Left ventricle myocardium inferior (tissue), 1 donor: ENCODE data around the gene NUDT1. TPM values are rescaled to one million over a fixed set of nuclear protein-coding genes. Genes with fewer than 3 reads are reported as not detected.

Source experiments
- DNase-seq: peaks from one replicate; pipeline ENCODE4 v3.0.0-alpha.2; 2020
- H3K27ac ChIP-seq: fragments of 200-600 bp; replicated peaks from 2 replicates; pipeline ENCODE4 v1.8.0; 2021
- H3K27me3 ChIP-seq: fragments of 200-600 bp; 2 replicates; pipeline ENCODE4 v1.8.0; 2021; ENCODE audit warnings: low read depth
- H3K36me3 ChIP-seq: fragments of 200-600 bp; 2 replicates; pipeline ENCODE4 v1.8.0; 2021
- H3K4me1 ChIP-seq: fragments of 200-600 bp; 2 replicates; pipeline ENCODE4 v1.8.0; 2021
- H3K4me3 ChIP-seq: fragments of 200-600 bp; 2 replicates; pipeline ENCODE4 v1.8.0; 2021; ENCODE audit warnings: mild to moderate bottlenecking, moderate library complexity
- H3K9me3 ChIP-seq: fragments of 200-600 bp; replicated peaks from 2 replicates; pipeline ENCODE4 v1.8.0; 2021
- CTCF ChIP-seq: fragments of 200-600 bp; IDR thresholded peaks from 2 replicates; pipeline ENCODE4 v1.8.0; 2021; ENCODE audit warnings: antibody characterized with exemption, mild to moderate bottlenecking, borderline replicate concordance
- intact Hi-C: fragments of 100-400 bp; cut with micrococcal nuclease; formaldehyde crosslinking; loops from one replicate; pipeline ENCODE4 v1.11.0; 2022
- total RNA-seq: library from RNA; stranded (reverse); fragmentation: NEBNext Ultra II Directional; extraction: Animal tissue kit (Norgen Biotek cat#: 25700); gene quantifications from one replicate; pipeline ENCODE4 v1.2.1, GENCODE V29; 2021
- donor health status: DM: no; HTN: yes; CAD: no; lungs with severe emphysema.

NUDT1 gene
- total RNA-seq, 1 donor from 2014 or later = 12.5 TPM

GRCh38 chr7:2275101-2275500, 33.1 kb downstream of the NUDT1 start:
- Histone ChIP-seq H3K4me3 (no peak overlapping the region), H3K9me3 (no peaks in the 10 kb centered on the region), H3K27me3 (no peaks in the 10 kb centered on the region), H3K36me3 (peaks cover 41% of the 10 kb centered on the region), H3K27ac (no peak overlapping the region), H3K4me1 (peaks cover 11% of the 10 kb centered on the region)
- intact Hi-C loops = no loop called here
- TF ChIP-seq CTCF = no peak
- no peak for DNase-seq

- no peak for DNase-seq
- intact Hi-C loops = no loop called here
These were observed 34.1 kb downstream of the NUDT1 start for GRCh38 chr7:2276107-2276506.

GRCh38 chr7:2278026-2278425, 36.0 kb downstream of the NUDT1 start:
- Histone ChIP-seq H3K9me3 (no peaks in the 10 kb centered on the region), H3K4me1 (peaks cover 15% of the 10 kb centered on the region), H3K36me3 (peaks cover 27% of the 10 kb centered on the region), H3K4me3 (no peak overlapping the region), H3K27ac (no peak overlapping the region), H3K27me3 (no peaks in the 10 kb centered on the region)
- intact Hi-C loops = no loop called here
- no peak for TF ChIP-seq CTCF
- no peak for DNase-seq

More at GRCh38 chr7:2276107-2276506, 34.1 kb downstream of the NUDT1 start:
- H3K4me1 ChIP-seq = peaks cover 4% of the 10 kb centered on the region
- no peak for TF ChIP-seq CTCF
- H3K27ac ChIP-seq = no peak overlapping the region
- H3K36me3 ChIP-seq = peaks cover 36% of the 10 kb centered on the region
- H3K27me3 ChIP-seq = no peaks in the 10 kb centered on the region
- no peak overlapping the region for H3K4me3 ChIP-seq
- no peaks in the 10 kb centered on the region for H3K9me3 ChIP-seq

GRCh38 chr7:2279896-2280295, 37.9 kb downstream of the NUDT1 start:
- Histone ChIP-seq H3K4me3 (no peak overlapping the region), H3K36me3 (peaks cover 10% of the 10 kb centered on the region), H3K9me3 (no peaks in the 10 kb centered on the region), H3K27me3 (no peaks in the 10 kb centered on the region), H3K4me1 (peaks cover 15% of the 10 kb centered on the region), H3K27ac (no peak overlapping the region)
- no peak for TF ChIP-seq CTCF
- no peak for DNase-seq
- intact Hi-C loops = no loop called here

- intact Hi-C loops = no loop called here
- Histone ChIP-seq H3K4me3 (no peak overlapping the region), H3K9me3 (no peaks in the 10 kb centered on the region), H3K27ac (no peak overlapping the region), H3K4me1 (peaks cover 15% of the 10 kb centered on the region), H3K27me3 (no peaks in the 10 kb centered on the region), H3K36me3 (peaks cover 10% of the 10 kb centered on the region)
- DNase-seq = no peak
- TF ChIP-seq CTCF = no peak
These were observed 38.4 kb downstream of the NUDT1 start for GRCh38 chr7:2280424-2280823.

- Histone ChIP-seq H3K27me3 (no peaks in the 10 kb centered on the region), H3K27ac (peak overlapping the region; percentile 51), H3K4me3 (no peak overlapping the region), H3K36me3 (peaks cover 10% of the 10 kb centered on the region), H3K9me3 (no peaks in the 10 kb centered on the region), H3K4me1 (peaks cover 15% of the 10 kb centered on the region)
- no peak for TF ChIP-seq CTCF
- DNase-seq = peak; percentile 22
- intact Hi-C loops = no loop called here
These were observed 39.5 kb downstream of the NUDT1 start for GRCh38 chr7:2281541-2281940.
